HCT116 (cell line): ENCODE measurements around the gene PPP1R14C. TPM values are rescaled to one million over a fixed set of nuclear protein-coding genes. Genes with fewer than 3 reads are reported as not detected.

Experiments
- total RNA-seq: library from RNA; stranded (reverse); gene quantifications from one replicate; pipeline ENCODE4 v1.2.1, GENCODE V29; 2021; ENCODE audit not compliant: unreplicated experiment

Gene PPP1R14C
- total RNA-seq, 1 experiment from 2014 or later: 7.8 TPM

Other genes starting within 250 kb of the PPP1R14C start
- gene RAET1E, start 244.9 kb upstream of the PPP1R14C start, total RNA-seq: 3.9 TPM
- 0.37 TPM for gene RAET1G, start 219.9 kb upstream of the PPP1R14C start, total RNA-seq
- gene ULBP2, start 201.0 kb upstream of the PPP1R14C start, total RNA-seq: 10.2 TPM
- 12.4 TPM for gene ULBP1, start 179.1 kb upstream of the PPP1R14C start, total RNA-seq
- 1.5 TPM for gene RAET1L, start 117.5 kb upstream of the PPP1R14C start, total RNA-seq
- 18.4 TPM for gene ULBP3, start 73.9 kb upstream of the PPP1R14C start, total RNA-seq
- not detected for gene IYD, start 226.0 kb downstream of the PPP1R14C start, total RNA-seq